HG02763 (cell line): Measurements from ENCODE around the gene MAP4K4.

Experiments used
- ATAC-seq: cut with Tn5 transposase; IDR thresholded peaks from one replicate; pipeline ENCODE4 v1.9.1; 2021; ENCODE audit warnings: mild to moderate bottlenecking, moderate library complexity; ENCODE audit not compliant: unreplicated experiment

The MAP4K4 gene

DNA sequence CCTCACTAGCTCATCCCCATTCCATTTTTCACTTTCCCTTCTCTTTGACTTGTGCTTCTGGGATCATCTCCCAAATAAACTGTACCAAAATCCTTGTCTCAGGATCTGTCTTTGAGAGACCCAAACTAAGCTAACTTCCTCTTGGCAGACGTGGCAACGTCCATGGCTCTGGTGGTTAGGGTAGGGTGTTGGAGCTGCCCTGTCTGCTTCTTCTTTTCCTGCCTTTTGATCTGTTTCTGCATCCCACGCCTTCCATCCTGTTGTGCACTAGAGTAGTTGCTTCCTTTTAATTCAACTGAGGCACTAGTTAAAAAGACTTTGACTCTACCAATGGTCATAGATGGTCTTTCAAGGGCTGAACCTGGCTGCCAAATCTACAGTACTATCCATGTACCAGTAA is 5.5 kb upstream of the MAP4K4 start:
- ATAC-seq, result no peak

DNA sequence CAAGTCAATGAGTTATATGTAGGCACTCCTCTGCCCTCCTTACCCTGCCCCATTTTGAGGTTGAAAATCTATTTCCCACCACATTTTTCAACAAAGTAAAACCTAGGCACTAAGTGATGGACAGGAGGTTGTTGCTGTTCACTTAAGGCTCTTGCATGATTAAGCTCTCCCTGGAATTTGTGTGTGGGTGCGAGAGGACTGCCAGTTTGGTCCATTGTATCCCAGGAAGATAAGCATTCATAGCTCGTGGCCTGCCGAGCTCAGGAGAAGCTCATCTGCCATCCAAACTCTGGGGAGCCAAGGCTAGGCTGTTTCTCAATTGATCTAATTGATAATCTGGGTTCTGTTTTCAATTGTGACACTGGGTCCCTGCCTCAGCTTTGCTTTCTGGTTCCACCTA is 4.7 kb upstream of the MAP4K4 start:
- no peak for ATAC-seq

DNA sequence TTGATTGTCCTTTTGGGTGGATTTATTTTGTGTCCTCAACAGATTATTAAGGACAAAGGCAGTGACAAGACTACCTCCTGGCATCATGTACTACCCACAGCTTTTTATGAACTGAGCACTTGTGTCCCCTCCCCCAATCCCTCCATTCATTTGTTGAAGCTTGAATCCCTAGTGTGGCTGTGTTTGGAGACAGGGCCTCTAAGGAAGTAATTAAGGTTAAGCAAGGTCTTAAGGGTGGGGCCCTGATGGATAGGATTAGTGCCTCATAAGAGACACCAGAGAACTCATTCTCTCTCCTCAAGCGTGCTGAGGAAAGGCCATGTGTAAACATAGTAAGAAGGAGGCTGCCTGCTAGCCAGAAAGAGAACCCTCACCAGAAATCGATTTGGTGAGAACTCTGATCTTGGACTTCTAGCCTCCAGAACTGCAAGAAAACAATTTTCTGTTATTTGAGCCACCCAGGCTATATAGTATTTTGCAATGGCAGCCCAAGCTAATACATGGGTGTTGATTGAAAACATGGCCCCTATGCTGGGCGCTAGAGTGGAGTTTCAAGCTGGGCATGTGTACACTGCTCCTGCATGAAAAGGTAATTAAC is 3.4 kb upstream of the MAP4K4 start:
- ATAC-seq, result no peak

DNA sequence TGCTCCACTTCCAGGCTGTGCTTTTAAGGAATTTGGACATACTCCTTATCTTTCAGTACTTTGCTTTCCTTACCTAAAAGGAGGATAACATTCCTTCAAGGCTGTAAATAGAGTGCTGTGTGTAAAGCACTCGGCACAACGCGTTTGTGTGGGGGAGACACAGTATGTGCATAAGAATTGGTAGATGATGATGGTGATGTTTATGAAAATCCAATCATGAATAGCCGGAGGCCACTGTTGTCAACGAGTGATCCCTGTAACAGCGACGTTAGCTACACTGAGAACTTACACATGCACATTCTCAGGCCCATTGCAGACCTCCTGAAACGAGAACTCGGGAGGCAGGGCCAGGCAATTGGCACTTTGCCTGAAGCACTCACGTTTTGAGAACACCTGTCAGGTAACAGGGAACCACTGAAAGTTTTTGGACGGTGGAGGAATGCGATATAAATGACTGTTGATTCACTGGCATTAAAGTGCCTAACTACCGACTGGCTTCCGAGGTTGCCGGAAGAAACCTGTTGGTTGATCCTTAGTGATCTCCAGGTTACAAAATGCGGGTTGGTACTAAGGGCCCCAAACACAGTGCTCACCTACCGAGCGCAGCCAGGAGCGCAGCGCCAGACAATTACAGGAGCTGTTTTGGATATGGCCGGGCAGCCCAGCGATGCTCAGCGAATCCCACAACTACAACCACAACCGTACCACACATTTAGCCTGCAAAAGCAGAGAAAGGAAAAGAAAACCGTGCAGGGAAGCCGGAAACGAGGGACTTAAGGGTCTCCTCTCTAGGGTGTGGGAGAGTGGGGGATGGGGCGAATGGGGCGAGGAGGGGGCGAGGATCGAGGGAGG is 1.0 kb upstream of the MAP4K4 start:
- no peak for ATAC-seq

DNA sequence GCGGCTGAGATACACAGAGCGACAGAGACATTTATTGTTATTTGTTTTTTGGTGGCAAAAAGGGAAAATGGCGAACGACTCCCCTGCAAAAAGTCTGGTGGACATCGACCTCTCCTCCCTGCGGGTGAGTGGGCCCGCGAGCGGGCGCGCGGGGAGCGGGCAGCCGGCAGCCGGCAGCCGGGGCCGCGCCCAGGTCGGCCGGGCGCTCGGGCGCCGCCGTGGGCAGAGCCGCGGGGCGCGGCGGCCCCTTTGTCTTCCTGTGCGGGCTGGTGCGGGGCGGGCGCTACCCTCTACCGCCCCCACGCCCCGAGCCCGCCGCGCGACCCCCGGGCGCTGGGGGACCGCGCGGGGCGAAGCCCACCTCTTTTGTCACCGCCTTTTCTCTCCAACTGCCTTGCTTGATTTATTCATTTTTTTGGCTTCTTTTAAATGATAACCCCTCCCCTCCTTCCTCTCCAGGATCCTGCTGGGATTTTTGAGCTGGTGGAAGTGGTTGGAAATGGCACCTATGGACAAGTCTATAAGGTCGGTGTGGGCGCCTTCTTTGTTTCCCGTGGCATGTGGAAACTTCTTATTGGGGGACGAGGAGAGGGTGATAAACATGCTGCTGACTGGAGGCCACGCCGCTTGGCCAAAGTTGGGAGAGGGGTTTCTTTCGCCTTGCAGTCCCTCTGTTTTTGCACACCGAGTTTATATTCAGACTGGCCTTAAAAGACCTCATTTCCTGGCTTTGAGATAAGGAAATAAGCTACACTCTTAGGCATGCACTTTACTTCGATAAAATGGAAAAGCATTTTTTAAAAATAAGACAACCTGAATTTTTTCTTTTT is 722 bp downstream of the MAP4K4 start:
- peak; percentile 17 for ATAC-seq

DNA sequence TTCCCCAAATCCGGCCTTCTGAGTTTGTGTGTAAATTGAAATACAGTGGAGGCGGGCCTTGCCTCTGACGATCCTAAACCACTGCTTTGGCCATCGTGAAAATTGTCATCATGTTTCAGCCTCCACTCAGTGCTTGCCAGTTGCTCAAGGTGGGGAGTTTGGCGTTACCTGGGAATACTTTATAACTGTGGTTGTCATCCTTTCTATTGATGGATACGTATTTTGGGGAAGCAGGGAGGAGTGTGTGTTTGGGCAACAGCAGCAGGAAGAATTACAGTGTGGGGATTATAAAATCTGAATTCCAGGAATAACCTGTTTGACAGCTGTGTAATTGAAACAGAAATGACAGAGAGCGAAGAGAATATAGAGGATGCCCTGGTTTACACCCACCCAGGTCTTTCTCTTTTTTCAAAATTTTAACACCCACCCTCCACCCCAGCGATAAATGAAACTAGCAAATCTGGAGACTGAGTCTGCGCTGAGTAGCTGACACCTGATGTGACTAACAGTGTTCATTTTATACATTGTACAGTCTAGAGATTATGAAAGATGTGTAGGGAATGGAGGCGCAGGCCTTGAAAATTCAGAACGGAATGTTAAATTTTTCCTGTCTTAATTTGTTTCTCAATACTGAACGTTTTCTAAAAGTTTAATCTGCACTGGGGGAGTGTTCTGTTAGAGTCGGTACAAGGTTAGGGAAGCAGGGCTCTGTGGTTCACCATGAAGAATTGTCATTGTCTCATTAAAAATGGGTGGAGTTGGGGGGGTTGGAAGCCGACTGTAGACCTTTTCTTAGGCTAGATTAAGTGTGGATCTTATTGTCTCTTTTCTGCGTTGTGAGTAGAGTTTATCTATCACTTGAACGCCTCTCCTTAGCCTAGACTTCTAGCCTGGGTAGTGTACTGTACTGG is 1.6 kb downstream of the MAP4K4 start:
- no peak for ATAC-seq

DNA sequence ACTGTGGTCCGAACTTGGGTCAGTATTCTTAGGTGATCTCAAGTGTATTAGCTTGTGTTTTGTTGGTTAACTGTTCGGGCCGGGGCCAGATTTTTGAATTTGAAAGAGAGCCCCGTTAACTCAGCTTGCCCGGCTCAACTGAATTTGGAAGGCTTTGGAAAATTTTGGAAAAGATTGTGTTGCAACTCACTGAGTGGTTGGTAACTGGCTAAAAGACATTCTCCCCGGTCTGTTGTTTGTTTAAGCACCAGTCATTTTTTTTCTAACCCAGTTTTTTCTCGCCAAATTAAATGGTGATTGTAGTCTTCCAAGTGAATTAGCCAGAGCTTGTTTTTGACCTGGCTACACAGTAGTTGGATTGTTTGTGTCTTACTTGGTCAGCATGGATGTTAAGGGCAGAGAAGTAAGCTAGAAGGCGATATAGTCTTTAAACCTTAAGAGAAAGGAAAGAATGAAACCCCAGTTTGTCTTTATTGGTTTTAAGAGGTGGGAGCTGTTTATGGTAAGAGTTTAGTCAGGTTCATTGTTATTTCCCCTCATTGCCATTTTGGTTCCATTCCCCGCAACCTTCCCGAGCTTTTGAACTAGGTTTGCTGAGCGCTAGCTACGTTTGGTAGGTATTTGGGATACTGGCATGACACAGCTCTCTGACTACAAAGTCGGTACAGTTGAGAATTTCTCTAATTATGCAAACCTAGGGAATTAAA is 2.4 kb downstream of the MAP4K4 start:
- no peak for ATAC-seq

DNA sequence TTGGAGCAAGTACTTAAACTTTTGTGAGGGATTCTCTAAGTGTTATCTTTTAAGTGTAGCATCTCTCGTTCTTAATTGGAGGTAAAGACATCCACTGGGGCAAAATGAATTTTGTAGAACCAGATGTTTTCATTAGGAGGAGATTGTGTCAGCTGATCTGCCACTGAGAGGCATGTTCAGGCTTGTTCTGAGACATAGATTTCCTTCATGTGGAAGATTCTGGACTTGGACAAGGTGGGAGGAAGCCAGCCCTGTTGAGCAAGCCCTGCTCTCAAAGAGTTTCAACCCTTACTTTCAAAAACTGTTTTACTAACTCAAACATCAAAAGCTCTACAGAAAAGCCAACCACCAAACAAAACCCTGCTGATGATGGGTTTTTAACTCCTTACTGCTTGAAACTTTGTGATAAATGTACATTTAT is 6.5 kb downstream of the MAP4K4 start:
- ATAC-seq, result no peak

DNA sequence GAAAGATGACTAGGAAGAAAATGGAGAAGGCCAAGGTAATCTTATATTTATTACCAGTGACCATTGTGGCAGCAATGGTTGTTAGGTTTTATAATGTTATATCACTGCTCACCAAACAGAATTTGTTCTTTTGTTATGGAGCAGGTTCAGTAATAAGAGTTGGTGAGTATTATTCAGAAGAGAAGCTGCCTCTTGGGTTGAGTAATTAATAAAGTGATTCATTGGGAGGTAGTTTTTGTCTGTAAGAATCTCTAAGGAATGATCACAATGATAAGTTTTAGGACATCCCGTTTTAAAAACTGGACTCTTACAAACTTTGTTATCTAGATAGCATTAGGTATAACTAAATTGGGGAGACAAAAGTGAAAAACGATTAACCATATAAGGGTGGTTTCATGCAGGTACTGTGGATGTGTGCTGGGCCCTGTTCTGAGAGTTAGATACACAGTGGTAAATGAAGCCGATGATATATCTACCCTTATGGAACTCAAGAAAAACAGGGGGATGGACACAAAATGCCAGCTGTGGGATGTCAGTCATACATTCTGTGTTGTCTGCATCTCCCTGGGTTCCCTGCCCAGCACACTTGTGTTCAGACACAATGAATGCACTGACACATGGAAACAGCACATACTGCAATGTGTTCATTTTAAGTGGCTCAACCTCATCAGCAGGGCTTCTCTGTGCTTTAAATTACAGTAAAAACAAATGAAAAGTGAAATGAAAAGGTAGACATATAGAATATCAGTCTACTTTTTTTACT is 7.5 kb downstream of the MAP4K4 start:
- ATAC-seq, result no peak

DNA sequence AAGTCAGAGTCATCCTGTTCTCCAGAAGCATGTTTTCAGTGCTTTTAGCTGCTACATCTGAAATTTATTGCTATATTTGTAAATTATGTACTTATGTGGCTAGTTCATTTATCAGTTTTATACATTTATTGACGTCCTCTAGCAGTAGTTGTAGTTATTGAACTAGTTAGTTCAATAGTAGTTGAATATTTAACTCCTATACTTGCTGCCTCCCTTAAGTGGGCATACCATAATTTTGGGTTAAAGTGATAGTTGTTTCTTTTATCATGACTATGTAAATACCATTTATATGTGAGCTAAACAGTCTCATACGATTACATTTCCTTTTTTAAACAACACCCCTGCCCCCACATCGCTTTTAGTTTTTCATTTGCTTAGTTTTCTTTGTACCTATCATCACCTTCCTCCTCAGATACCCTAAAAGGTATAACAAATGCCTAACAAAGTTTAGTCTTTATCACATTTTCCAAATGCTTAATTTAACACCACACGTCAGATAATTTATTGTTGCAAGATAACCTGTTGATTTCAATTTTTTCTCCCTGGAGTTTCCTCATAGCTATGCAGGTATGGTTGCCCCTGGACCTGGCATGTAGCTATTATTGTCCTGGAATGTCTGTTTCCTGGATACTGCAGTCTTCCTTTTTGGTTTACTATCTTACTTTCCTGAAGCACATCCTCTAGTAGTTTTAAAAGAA is 8.8 kb downstream of the MAP4K4 start:
- no peak for ATAC-seq

DNA sequence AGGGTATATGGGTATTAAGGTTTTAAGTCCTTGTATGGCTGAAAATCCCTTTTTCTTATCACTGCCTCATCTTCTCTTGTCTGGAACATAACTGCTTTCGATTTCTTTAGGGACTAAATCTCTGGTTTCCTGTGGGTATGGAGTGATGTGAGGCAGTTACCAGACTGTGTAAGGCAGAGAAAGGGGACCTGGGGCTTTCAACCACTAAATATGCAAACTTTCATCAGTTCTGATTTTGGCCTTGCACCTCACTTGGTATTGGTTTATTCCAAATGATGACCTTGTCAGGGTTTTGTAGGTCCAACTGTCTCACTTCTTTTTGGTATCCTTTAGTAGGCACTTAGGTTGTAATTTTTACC is 9.3 kb downstream of the MAP4K4 start:
- ATAC-seq, result no peak

DNA sequence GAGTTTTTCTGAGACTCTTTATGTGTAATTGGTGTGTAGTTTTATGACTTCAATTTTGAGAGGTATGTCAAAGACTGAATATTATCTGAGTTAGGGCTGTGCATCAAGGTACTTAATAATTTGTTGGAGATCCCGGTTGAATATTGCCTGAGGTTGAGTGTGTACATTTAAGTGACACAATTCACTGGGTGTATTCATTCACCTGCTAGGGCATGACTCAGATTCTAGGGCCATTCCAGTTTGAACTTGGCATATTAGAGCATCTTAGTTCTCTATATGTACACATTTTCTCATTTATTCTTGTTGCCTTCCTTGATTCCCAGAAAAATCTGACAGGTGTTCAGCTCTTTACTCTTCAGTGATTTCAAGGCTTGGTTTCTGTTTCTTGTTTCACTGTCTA is 12.5 kb downstream of the MAP4K4 start:
- ATAC-seq, result no peak

DNA sequence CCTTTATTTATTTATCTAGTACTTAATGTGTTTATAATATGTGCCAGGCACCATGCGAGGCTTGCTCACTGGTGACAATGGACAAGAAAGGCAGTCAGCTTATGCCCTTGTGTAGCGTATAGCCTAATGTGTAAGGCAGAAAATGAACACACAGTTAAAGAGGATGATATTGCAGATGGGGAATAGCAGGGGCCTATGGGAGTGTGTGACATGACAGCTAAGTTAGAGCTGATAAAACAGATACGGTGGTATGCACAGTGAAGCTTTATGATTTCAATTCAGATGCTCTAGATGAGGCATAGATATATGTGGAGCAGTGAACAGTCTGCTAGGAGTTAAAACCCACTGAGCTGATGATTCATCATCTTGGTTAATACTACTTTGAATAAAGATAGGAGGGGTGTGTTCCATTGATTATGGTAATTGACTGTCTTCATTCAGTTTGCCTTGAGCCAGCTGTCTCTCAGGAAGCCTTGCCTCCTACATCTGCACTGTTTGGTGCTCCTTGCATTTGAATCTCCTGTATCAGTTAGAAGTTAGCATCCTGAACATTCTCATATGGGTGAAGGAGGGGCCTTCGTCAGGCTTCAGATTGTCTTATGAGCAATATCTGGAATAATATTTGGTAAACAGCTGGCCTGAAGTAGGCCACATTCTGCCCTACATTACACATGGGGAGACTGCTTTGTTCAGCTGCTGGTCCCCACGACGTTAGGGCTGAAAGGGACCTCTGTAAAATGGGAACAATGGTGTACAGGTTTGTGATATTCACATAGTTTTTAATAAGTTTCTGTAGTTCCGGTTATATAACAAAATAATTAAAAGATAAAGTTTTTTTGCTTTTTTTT is 13.2 kb downstream of the MAP4K4 start:
- peak; percentile 46 for ATAC-seq

DNA sequence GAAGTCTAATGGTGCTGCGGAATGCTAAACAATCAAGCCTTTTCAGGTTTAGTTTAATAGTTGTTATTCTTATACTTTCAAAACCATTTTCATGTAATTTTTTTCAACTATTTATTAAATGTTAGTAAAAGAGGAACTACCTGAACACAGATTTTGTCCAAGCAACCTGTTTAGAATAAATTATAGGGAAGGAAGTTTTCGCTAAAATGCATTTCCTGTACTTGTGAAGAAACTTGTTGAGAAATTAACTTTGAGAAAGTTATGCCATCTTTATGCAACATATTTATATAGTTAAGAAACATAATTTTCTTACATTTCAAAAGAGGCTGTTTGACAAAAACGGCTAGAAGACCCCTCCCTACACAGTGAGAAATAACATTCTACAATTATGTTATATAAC is 16.6 kb downstream of the MAP4K4 start:
- ATAC-seq, result no peak

DNA sequence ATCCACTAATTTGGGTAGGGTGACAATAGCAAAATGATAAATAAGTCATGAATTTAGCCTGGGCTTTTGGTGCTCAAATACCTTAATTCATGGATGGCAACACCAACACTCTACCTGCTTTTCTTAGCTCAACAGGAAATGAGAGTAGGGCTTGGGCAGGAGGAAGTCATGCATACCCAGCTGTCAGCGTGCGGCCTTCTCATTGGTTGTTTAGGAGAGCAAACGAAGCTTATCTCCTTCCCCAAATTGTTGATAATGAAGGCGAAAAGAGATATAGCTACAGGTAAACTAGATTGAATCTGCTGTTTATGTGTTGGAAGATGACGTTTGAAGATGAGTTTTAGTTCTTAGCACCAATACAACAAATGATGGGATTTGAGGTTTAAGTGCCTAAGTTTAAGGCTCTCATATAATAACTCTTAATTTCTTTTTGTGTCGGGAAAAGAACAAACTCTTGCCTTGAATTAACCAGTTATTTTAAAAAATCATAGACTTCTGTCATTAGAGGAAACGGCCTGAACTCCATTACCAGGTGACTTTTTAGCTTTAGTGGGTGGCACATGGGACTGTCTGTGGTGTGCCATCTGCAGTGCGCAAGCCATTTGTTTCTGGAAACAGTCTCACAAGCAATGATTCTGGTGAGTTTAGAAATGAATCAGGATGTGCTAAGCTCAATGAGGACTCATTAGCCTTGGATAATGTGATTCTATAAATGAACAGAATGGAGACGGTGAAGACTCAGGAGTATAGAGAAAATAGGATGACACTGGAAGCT is 19.8 kb downstream of the MAP4K4 start:
- no peak for ATAC-seq

DNA sequence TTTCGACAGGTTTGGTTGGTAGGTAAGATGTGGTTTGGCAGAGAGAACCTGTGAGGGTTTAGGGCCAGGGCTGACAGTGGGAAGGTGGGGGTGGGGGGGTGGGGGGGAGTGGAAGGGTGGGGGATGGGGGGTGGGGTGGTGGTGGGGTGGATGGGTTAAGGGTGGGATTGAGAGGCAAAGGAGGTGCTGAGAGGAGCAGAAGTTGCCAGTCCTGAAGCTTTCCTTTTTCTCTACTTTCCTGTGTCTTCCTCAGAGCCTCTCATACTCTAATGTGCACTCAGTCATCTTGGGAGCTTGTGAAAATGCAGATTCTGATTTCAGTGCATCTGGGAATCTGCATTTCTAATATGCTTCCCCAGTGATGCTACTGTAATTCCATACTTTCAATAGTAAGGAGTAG is 21.0 kb downstream of the MAP4K4 start:
- ATAC-seq, result no peak

DNA sequence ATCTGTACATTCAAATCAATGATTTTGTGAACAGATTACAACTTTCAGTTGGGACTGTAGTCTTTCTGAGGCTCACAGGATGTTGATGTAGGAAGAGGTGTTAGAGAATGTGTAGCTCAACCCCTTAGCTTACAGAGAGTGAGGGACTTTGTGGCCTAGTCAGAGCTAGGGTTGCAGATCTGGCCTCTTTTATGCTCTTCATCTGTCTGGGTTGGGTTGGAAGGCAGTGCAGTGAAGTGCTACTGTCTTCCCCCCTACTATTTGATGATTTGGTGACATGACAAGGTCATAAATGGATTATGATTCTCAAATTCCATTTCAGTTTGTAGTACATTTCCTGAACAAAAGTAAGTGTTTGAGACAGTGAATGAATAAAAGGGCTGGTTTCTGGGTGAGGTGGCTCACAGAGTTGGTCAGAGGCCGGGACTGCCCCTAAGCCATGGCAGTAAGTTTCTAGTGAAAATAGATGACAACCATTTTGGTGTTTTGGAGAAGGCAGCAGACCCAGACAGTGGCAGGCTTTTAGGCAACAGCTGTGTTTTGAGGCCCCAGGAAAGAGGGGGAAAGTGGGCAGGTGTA is 21.6 kb downstream of the MAP4K4 start:
- ATAC-seq, result no peak
